MM.1S (cell line): ENCODE measurements around the gene SGCD.

Experiments used
- EZH2 ChIP-seq: fragments of 300-600 bp; sonication (generic); optimal IDR thresholded peaks from 2 replicates; pipeline ENCODE3; 2017; ENCODE audit warnings: low read depth, mild to moderate bottlenecking, antibody characterized with exemption, low read length, mixed read lengths
- EZH2phosphoT487 ChIP-seq: fragments of 300-600 bp; sonication (generic); IDR thresholded peaks from 2 replicates; pipeline ENCODE4 v1.6.1; 2018; ENCODE audit warnings: antibody characterized with exemption, low read length
- TF ChIP-seq, protein P1 (sequence below): fragments of 300-600 bp; sonication (generic); IDR thresholded peaks from 2 replicates; pipeline ENCODE4 v1.5.1; 2016; ENCODE audit warnings: antibody characterized with exemption, low read length, mixed read lengths

- TF ChIP-seq, protein P1, sequence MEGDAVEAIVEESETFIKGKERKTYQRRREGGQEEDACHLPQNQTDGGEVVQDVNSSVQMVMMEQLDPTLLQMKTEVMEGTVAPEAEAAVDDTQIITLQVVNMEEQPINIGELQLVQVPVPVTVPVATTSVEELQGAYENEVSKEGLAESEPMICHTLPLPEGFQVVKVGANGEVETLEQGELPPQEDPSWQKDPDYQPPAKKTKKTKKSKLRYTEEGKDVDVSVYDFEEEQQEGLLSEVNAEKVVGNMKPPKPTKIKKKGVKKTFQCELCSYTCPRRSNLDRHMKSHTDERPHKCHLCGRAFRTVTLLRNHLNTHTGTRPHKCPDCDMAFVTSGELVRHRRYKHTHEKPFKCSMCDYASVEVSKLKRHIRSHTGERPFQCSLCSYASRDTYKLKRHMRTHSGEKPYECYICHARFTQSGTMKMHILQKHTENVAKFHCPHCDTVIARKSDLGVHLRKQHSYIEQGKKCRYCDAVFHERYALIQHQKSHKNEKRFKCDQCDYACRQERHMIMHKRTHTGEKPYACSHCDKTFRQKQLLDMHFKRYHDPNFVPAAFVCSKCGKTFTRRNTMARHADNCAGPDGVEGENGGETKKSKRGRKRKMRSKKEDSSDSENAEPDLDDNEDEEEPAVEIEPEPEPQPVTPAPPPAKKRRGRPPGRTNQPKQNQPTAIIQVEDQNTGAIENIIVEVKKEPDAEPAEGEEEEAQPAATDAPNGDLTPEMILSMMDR, result no peak
- TF ChIP-seq EZH2 (no peak), EZH2phosphoT487 (no peak)
Observed at GRCh38 chr5:156541582-156541981, 214.6 kb downstream of the SGCD start.
